Neural cell (in vitro differentiated cells): ENCODE measurements around the gene NR2C1. TPM values are rescaled to one million over a fixed set of nuclear protein-coding genes. Genes with fewer than 3 reads are reported as not detected.
"Not testable (repeated sequence)": the region's sequence is repeated elsewhere in the genome, so short reads cannot be mapped to it uniquely, and the experiment has no call there.

Experiments
- H2AFZ ChIP-seq: fragments of 200-600, 300-800 bp; sonication (generic), shearing (Covaris generic); 2 replicates; pipeline ENCODE4 v1.6.0; 2014; ENCODE audit warnings: low read depth, mild to moderate bottlenecking, antibody characterized with exemption, low read length, moderate library complexity
- H3F3A ChIP-seq: fragments of 200-600 bp; shearing (Covaris generic); 2 replicates; pipeline ENCODE4 v1.6.1; 2016; ENCODE audit warnings: mild to moderate bottlenecking, moderate library complexity, mixed read lengths, antibody characterized with exemption, low read length; ENCODE audit not compliant: insufficient read depth, poor library complexity, severe bottlenecking
- H3K27ac ChIP-seq: fragments of 200-600, 300-800 bp; sonication (generic), shearing (Covaris generic); 2 replicates; pipeline ENCODE4 v1.5.1; 2014; ENCODE audit warnings: mild to moderate bottlenecking, low read length, moderate library complexity
- H3K27me3 ChIP-seq: fragments of 300-800, 200-600 bp; sonication (generic), shearing (Covaris generic); 2 replicates; pipeline ENCODE4 v1.6.0; 2014; ENCODE audit warnings: mild to moderate bottlenecking, low read depth, low read length, moderate library complexity; ENCODE audit not compliant: insufficient read depth
- H3K36me3 ChIP-seq: fragments of 300-800, 200-600 bp; sonication (generic), shearing (Covaris generic); 2 replicates; pipeline ENCODE4 v1.5.1; 2014; ENCODE audit warnings: mild to moderate bottlenecking, antibody characterized with exemption, low read length, moderate library complexity; ENCODE audit not compliant: insufficient read depth
- H3K4me2 ChIP-seq: fragments of 300-800, 200-600 bp; sonication (generic), shearing (Covaris generic); 2 replicates; pipeline ENCODE4 v1.6.0; 2014; ENCODE audit warnings: mild to moderate bottlenecking, low read length
- H3K4me3 ChIP-seq: fragments of 300-800, 200-600 bp; sonication (generic), shearing (Covaris generic); 2 replicates; pipeline ENCODE4 v1.5.1; 2014; ENCODE audit warnings: mild to moderate bottlenecking, low read length, moderate library complexity
- H3K79me2 ChIP-seq: fragments of 200-600 bp; shearing (Covaris generic); replicated peaks from 2 replicates; pipeline ENCODE4 v1.6.0; 2014; ENCODE audit warnings: mild to moderate bottlenecking, low read length, moderate library complexity; ENCODE audit not compliant: insufficient read depth
- H3K9ac ChIP-seq: fragments of 300-800, 200-600 bp; sonication (generic), shearing (Covaris generic); 2 replicates; pipeline ENCODE4 v1.6.1; 2016; ENCODE audit warnings: mild to moderate bottlenecking, low read length, mixed read lengths
- H3K9me2 ChIP-seq: fragments of 200-600 bp; shearing (Covaris generic); 2 replicates; pipeline ENCODE4 v1.6.1; 2016; ENCODE audit warnings: mild to moderate bottlenecking, low read length, mixed read lengths; ENCODE audit not compliant: insufficient read depth
- H3K9me3 ChIP-seq: fragments of 200-600, 300-800 bp; sonication (generic), shearing (Covaris generic); 2 replicates; pipeline ENCODE4 v1.6.1; 2016; ENCODE audit warnings: mild to moderate bottlenecking, mixed run types, low read length, moderate library complexity, mixed read lengths
- H4K20me1 ChIP-seq: fragments of 200-600 bp; shearing (Covaris generic); 2 replicates; pipeline ENCODE4 v1.6.1; 2016; ENCODE audit warnings: mild to moderate bottlenecking, mixed run types; ENCODE audit not compliant: insufficient read depth
- CTCF ChIP-seq: fragments of 450-650 bp; IDR thresholded peaks from 2 replicates; pipeline ENCODE4 v1.5.1; 2014; ENCODE audit warnings: antibody characterized with exemption, mild to moderate bottlenecking, moderate library complexity; ENCODE audit not compliant: poor library complexity, severe bottlenecking
- EZH2 ChIP-seq: fragments of 200-600, 300-800 bp; shearing (Covaris generic), sonication (generic); IDR thresholded peaks from 2 replicates; pipeline ENCODE4 v1.6.1; 2014; ENCODE audit warnings: antibody characterized with exemption, low read length, borderline replicate concordance, mild to moderate bottlenecking; ENCODE audit not compliant: insufficient read depth, poor library complexity, severe bottlenecking
- REST ChIP-seq: IDR thresholded peaks from 2 replicates; pipeline ENCODE4 v1.6.1; 2012; ENCODE audit warnings: borderline replicate concordance
- SMC3 ChIP-seq: fragments of 450-650 bp; conservative IDR thresholded peaks from 2 replicates; pipeline ENCODE4 v1.6.1; 2014; ENCODE audit warnings: antibody characterized with exemption, mild to moderate bottlenecking, moderate library complexity; ENCODE audit not compliant: poor library complexity
- TAF1 ChIP-seq: IDR thresholded peaks from 2 replicates; pipeline ENCODE4 v1.6.1; 2012; ENCODE audit warnings: low read depth
- polyA plus RNA-seq: library from polyadenylated mRNA; depleted of rRNA; stranded (reverse); fragments of >200 nt; gene quantifications from 2 replicates; pipeline ENCODE4 v1.2.3, GENCODE V29; 2014

NR2C1 gene
- polyA plus RNA-seq, 1 donor from 2014 or later = 137 TPM

GRCh38 chr12:94994312-94994711 lies 79.1 kb downstream of the NR2C1 start:
- no peak overlapping the region for H3K9ac ChIP-seq
- H3K36me3 ChIP-seq = no peaks in the 10 kb centered on the region
- H3K79me2 ChIP-seq = peaks cover 7% of the 10 kb centered on the region
- no peaks in the 10 kb centered on the region for H3K9me3 ChIP-seq
- no peaks in the 10 kb centered on the region for H3F3A ChIP-seq
- H3K9me2 ChIP-seq = no peaks in the 10 kb centered on the region
- H3K27ac ChIP-seq = no peak overlapping the region
- no peaks in the 10 kb centered on the region for H4K20me1 ChIP-seq
- H3K4me2 ChIP-seq = no peak overlapping the region
- H3K4me3 ChIP-seq = no peak overlapping the region
- TF ChIP-seq REST (no peak), SMC3 (no peak)
- H2AFZ ChIP-seq = no peak overlapping the region
- no peaks in the 10 kb centered on the region for H3K27me3 ChIP-seq

- not testable (repeated sequence) for H3K27ac ChIP-seq, H2AFZ ChIP-seq, H3K36me3 ChIP-seq, H3K79me2 ChIP-seq, H3K9me3 ChIP-seq, H3F3A ChIP-seq, H3K27me3 ChIP-seq, H4K20me1 ChIP-seq, H3K4me2 ChIP-seq, H3K9ac ChIP-seq, H3K4me3 ChIP-seq, H3K9me2 ChIP-seq
Observed at GRCh38 chr12:94993855-94994254, 79.6 kb downstream of the NR2C1 start.

- H3K4me3 ChIP-seq = no peak overlapping the region
- no peaks in the 10 kb centered on the region for H3K36me3 ChIP-seq
- H3K9ac ChIP-seq = no peak overlapping the region
- no peaks in the 10 kb centered on the region for H3K9me2 ChIP-seq
- H3K79me2 ChIP-seq = no peaks in the 10 kb centered on the region
- no peak overlapping the region for H3K27ac ChIP-seq
- TF ChIP-seq EZH2 (no peak), CTCF (no peak), REST (no peak), TAF1 (no peak)
- no peaks in the 10 kb centered on the region for H3K27me3 ChIP-seq
- H4K20me1 ChIP-seq = no peaks in the 10 kb centered on the region
- no peak overlapping the region for H2AFZ ChIP-seq
- no peaks in the 10 kb centered on the region for H3F3A ChIP-seq
- H3K4me2 ChIP-seq = no peak overlapping the region
- H3K9me3 ChIP-seq = no peaks in the 10 kb centered on the region
Observed at GRCh38 chr12:94990222-94990621, 83.2 kb downstream of the NR2C1 start.
